BLaER1 treated with 17β-estradiol and CSF1 and Interleukin-3, amounts not matched to agents 10 nM and 100 nM (cell line): Measurements from ENCODE around the gene WDR64.
A peak's percentile ranks its signal among the peaks of the same experiment; 100 is the strongest.

ENCODE experiments used
- H3K27ac ChIP-seq, 11 experiments: shearing (Covaris generic); formaldehyde crosslinking; 2 replicates each; pipeline ENCODE4 v1.8.1; 2022
- H3K27me3 ChIP-seq, 11 experiments: shearing (Covaris generic); formaldehyde crosslinking; 2 replicates each; pipeline ENCODE4 v1.8.1; 2022
- H3K36me3 ChIP-seq, 11 experiments: shearing (Covaris generic); formaldehyde crosslinking; 2 replicates each; pipeline ENCODE4 v1.8.1; 2022
- H3K4me1 ChIP-seq, 10 experiments: shearing (Covaris generic); formaldehyde crosslinking; 2 replicates each; pipeline ENCODE4 v1.8.1; 2022
- H3K4me2 ChIP-seq, 11 experiments: shearing (Covaris generic); formaldehyde crosslinking; 2 replicates each; pipeline ENCODE4 v1.8.1; 2022
- H3K4me3 ChIP-seq, 10 experiments: shearing (Covaris generic); formaldehyde crosslinking; 2 replicates each; pipeline ENCODE4 v1.8.1; 2022
- H3K9ac ChIP-seq, 11 experiments: shearing (Covaris generic); formaldehyde crosslinking; 2 replicates each; pipeline ENCODE4 v1.8.1; 2022
- H3K9me3 ChIP-seq, 11 experiments: shearing (Covaris generic); formaldehyde crosslinking; replicated peaks in 1 of 11; 2 replicates each; pipeline ENCODE4 v1.8.1; 2022
- H4K20me1 ChIP-seq, 11 experiments: shearing (Covaris generic); formaldehyde crosslinking; 2 replicates each; pipeline ENCODE4 v1.8.1; 2022
- Cebpa-rat ChIP-seq, 11 experiments: shearing (Covaris generic); IDR thresholded peaks; 2 replicates each; pipeline ENCODE4 v1.8.1; 2022

WDR64 gene

DNA sequence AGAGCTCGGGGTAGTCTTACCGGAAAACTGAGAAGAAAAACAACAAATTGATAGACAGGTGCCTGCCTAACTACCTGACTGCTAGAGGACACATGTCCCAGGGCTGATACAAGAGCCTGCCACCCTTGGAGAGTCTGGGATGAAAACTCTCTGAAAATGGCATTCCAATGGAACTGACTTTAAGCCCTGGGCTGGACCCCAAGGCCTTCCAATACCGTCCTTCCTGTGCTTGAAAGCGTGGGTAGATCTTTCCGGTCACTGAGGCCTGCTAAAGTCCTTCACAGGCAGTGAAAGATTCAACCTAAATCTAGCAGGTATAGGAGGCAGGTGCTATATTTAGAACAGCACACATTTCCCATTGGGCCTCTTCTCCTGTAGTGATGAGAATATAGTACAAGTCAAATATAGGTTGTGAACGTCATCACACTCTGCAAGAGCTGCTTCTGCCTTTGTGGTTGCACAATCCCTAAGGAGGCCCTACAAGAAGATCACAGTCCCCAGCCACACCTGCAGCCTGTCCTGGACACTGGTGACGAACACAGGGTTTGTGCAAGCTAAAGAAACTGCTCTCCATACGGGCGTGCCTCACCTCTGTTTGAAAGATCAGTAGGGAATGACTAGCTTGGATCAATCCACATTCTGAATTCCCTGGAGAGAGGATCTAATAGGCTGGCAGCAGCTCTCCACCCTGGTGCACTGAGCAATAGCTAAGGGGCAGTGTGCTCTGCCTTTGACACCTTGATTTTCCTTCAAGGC, 11.0 kb upstream of the WDR64 start:
- peak in 7 of 11 experiments; percentile 20 to 88 (median 58); a peak in 10 of 22 replicates for TF ChIP-seq Cebpa-rat (IDR thresholded peaks at IDR 0.05)
- Histone ChIP-seq H3K9ac (peak overlapping the region in 10 of 11 experiments; percentile 43 to 96 (median 69); a peak in 18 of 22 replicates), H3K27ac (peak overlapping the region in 10 of 11 experiments; percentile 55 to 96 (median 90); a peak in 21 of 22 replicates), H3K36me3 (peaks cover 0 to 15% (median 7%) of the 10 kb centered on the region in 11 experiments; a peak in 6 of 22 replicates), H3K4me2 (peak overlapping the region; percentile 59 to 87 (median 81)), H3K4me1 (peaks cover 35 to 44% (median 38%) of the 10 kb centered on the region in 10 experiments), H3K27me3 (no peaks in the 10 kb centered on the region), H4K20me1 (peaks cover 0 to 22% (median 12%) of the 10 kb centered on the region in 11 experiments; a peak in 11 of 22 replicates), H3K4me3 (peak overlapping the region; percentile 56 to 96 (median 92)), H3K9me3 (peaks cover 4 to 16% (median 10%) of the 10 kb centered on the region in 11 experiments; a peak in 15 of 22 replicates)

DNA sequence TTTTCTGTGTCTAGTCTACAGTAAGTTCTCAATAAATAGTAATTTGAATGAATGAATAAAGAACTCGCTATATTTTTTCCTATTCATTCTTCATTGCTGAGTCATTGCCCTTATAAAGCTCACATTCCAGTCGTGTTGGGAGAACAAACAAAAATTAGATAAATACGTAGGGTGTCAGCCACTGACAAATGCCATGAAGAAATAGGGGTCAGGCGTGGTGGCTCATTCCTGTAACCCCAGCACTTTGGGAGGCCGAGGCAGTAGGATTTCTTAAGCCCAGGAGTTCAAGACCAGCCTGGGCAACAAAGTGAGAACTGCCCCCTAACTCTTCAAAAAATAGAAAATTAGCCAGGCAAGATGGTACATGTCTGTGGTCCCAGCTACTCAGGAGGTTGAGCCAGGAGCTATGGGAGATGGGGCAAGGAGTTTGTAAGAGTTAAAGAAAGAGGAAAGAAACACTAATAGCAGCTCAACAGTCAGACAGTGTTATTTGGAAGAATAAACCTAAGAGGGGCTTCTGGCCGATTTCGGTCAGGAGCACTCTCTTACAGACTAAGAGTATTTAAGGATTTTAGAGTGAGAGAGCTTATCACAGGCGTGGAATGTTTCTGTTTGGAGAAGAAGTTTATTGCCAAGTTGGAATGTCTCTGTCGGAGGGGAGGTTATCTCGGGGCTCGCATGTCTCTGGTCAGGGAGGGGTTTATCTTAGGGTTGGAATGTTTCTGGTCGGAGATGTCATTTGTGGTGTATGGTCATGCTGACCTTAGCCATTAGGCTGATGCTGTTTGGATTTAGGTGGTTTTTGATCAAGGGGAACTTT, 10.1 kb upstream of the WDR64 start:
- Histone ChIP-seq H3K9me3 (peaks cover 4 to 16% (median 10%) of the 10 kb centered on the region in 11 experiments; a peak in 15 of 22 replicates), H3K4me1 (peaks cover 27 to 35% (median 29%) of the 10 kb centered on the region in 10 experiments), H3K4me2 (peak overlapping the region in 3 of 11 experiments; percentile 79 to 86 (median 83); a peak in 3 of 22 replicates), H4K20me1 (peaks cover 0 to 20% (median 12%) of the 10 kb centered on the region in 11 experiments; a peak in 11 of 22 replicates), H3K36me3 (peaks cover 0 to 6% (median 4%) of the 10 kb centered on the region in 11 experiments; a peak in 6 of 22 replicates), H3K9ac (no peak overlapping the region), H3K27me3 (no peaks in the 10 kb centered on the region), H3K4me3 (no peak overlapping the region), H3K27ac (peak overlapping the region in 3 of 11 experiments; percentile 77 to 90 (median 89); a peak in 6 of 22 replicates)
- no peak for TF ChIP-seq Cebpa-rat (IDR thresholded peaks at IDR 0.05)

GRCh38 chr1:241642593-241642944, 9.5 kb upstream of the WDR64 start:
- H4K20me1 ChIP-seq: peaks cover 0 to 15% (median 9%) of the 10 kb centered on the region in 11 experiments; a peak in 10 of 22 replicates
- H3K4me3 ChIP-seq: no peak overlapping the region
- H3K9ac ChIP-seq: no peak overlapping the region
- H3K27me3 ChIP-seq: no peaks in the 10 kb centered on the region
- peaks cover 4 to 16% (median 10%) of the 10 kb centered on the region in 11 experiments; a peak in 15 of 22 replicates for H3K9me3 ChIP-seq
- peaks cover 21 to 29% (median 23%) of the 10 kb centered on the region in 10 experiments for H3K4me1 ChIP-seq
- no peak overlapping the region for H3K27ac ChIP-seq
- TF ChIP-seq Cebpa-rat (IDR thresholded peaks at IDR 0.05): no peak
- H3K4me2 ChIP-seq: no peak overlapping the region
- no peaks in the 10 kb centered on the region; a peak in 1 of 22 replicates for H3K36me3 ChIP-seq

DNA sequence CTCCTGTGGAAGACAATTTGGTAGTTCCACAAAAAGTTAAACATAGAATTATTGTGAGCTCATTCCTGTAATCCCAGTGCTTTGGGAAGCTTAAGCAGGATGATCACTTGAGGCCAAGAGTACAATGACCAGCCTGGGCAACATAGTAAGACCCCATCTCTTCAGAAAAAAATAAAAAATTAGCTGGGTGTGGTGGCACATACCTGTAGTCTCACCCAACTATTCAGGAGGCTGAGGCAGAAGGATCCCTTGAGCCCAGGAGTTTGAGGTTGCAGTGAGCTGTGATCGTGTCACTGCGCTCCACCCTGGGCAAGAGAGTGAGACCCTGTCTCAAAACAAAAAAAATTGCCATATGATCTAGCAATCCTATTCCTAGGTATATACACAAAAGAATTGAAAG, 7.8 kb upstream of the WDR64 start:
- no peak overlapping the region for H3K4me2 ChIP-seq
- no peak overlapping the region for H3K9ac ChIP-seq
- peaks cover 9 to 16% (median 12%) of the 10 kb centered on the region in 10 experiments for H3K4me1 ChIP-seq
- no peaks in the 10 kb centered on the region for H4K20me1 ChIP-seq
- no peaks in the 10 kb centered on the region for H3K27me3 ChIP-seq
- peaks cover 4 to 16% (median 10%) of the 10 kb centered on the region in 11 experiments; a peak in 15 of 22 replicates for H3K9me3 ChIP-seq
- no peak overlapping the region for H3K4me3 ChIP-seq
- TF ChIP-seq Cebpa-rat (IDR thresholded peaks at IDR 0.05): no peak
- no peaks in the 10 kb centered on the region for H3K36me3 ChIP-seq
- no peak overlapping the region for H3K27ac ChIP-seq

DNA sequence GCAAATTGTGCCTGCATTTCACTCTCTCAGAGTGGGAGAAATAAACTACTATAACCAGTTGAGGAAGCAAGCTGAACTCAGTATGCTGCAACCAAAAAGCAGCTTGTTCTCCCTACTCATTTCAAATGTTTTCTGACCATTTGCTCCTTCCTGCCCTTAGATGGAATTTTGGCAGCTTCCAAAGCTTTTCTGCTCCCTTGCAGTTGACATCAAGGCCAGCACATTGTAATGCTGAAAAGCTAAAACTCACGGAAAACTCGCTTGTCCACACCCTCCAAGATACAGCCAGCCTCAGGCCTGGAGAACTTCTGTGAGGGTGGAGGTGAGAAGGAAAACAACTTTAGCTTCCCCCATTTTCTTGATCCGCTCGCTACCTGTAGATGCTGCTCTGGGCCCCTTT, 6.9 kb upstream of the WDR64 start:
- TF ChIP-seq Cebpa-rat (IDR thresholded peaks at IDR 0.05): no peak
- no peaks in the 10 kb centered on the region for H3K36me3 ChIP-seq
- H4K20me1 ChIP-seq: no peaks in the 10 kb centered on the region
- no peaks in the 10 kb centered on the region for H3K27me3 ChIP-seq
- H3K4me2 ChIP-seq: no peak overlapping the region
- H3K27ac ChIP-seq: no peak overlapping the region
- no peak overlapping the region for H3K4me3 ChIP-seq
- peaks cover 9 to 16% (median 12%) of the 10 kb centered on the region in 10 experiments for H3K4me1 ChIP-seq
- H3K9me3 ChIP-seq: peaks cover 4 to 16% (median 10%) of the 10 kb centered on the region in 11 experiments; a peak in 15 of 22 replicates
- no peak overlapping the region for H3K9ac ChIP-seq

- no peak overlapping the region for H3K9ac ChIP-seq
- peaks cover 1 to 8% (median 4%) of the 10 kb centered on the region in 10 experiments for H3K4me1 ChIP-seq
- no peak overlapping the region for H3K4me2 ChIP-seq
- no peak overlapping the region for H3K27ac ChIP-seq
- no peak for TF ChIP-seq Cebpa-rat (IDR thresholded peaks at IDR 0.05)
- H3K27me3 ChIP-seq: no peaks in the 10 kb centered on the region
- peaks cover 4 to 16% (median 10%) of the 10 kb centered on the region in 11 experiments; a peak in 15 of 22 replicates for H3K9me3 ChIP-seq
- H4K20me1 ChIP-seq: no peaks in the 10 kb centered on the region
- H3K36me3 ChIP-seq: no peaks in the 10 kb centered on the region
- H3K4me3 ChIP-seq: no peak overlapping the region
Measured at GRCh38 chr1:241646201-241646600, 5.9 kb upstream of the WDR64 start.

GRCh38 chr1:241647658-241648057, 4.4 kb upstream of the WDR64 start:
- Histone ChIP-seq H3K27me3 (no peaks in the 10 kb centered on the region), H4K20me1 (no peaks in the 10 kb centered on the region), H3K27ac (no peak overlapping the region), H3K4me3 (no peak overlapping the region), H3K4me2 (no peak overlapping the region), H3K36me3 (no peaks in the 10 kb centered on the region), H3K9me3 (peaks cover 0 to 7% (median 1%) of the 10 kb centered on the region in 11 experiments; a peak in 11 of 22 replicates), H3K4me1 (peaks cover 0 to 5% (median 0%) of the 10 kb centered on the region in 10 experiments; a peak in 2 of 20 replicates), H3K9ac (no peak overlapping the region)
- TF ChIP-seq Cebpa-rat (IDR thresholded peaks at IDR 0.05): no peak

DNA sequence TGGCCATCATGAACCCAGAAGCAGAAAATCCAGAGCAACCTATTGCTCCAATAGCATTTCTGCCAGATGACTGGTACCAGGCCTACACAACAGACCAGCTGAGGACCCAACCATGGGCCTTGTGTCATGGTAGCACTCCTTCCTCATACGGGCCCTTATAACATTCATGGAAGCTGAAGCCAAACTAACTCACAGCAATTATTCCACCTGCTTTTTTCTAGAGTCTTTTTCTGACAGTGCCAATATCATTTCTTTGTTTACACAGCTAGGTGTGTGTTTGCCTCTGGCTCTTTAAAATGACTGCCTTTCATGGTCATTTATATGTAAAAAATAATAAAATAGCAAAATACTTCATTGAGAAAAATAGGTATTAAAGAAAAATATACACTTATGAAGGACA, 3.9 kb upstream of the WDR64 start:
- Histone ChIP-seq H3K4me1 (peaks cover 0 to 5% (median 0%) of the 10 kb centered on the region in 10 experiments; a peak in 2 of 20 replicates), H3K9ac (no peak overlapping the region), H3K4me2 (no peak overlapping the region), H3K27ac (no peak overlapping the region), H3K9me3 (peaks cover 0 to 2% (median 0%) of the 10 kb centered on the region in 11 experiments; a peak in 6 of 22 replicates), H3K27me3 (no peaks in the 10 kb centered on the region), H4K20me1 (no peaks in the 10 kb centered on the region), H3K36me3 (no peaks in the 10 kb centered on the region), H3K4me3 (no peak overlapping the region)
- no peak for TF ChIP-seq Cebpa-rat (IDR thresholded peaks at IDR 0.05)
